Prostate gland (tissue), 2 donors: ENCODE results near the gene TUBAL3.

Source experiments
- POLR2A ChIP-seq: fragments of 450-650 bp; IDR thresholded peaks from one replicate; pipeline ENCODE4 v1.6.1; 2016; ENCODE audit warnings: antibody characterized with exemption, mild to moderate bottlenecking
- POLR2AphosphoS5 ChIP-seq: sonication (generic); formaldehyde crosslinking; IDR thresholded peaks from one replicate; pipeline ENCODE4 v1.6.1; 2017; ENCODE audit warnings: antibody characterized with exemption
- TF ChIP-seq, protein P1 (sequence below), 4 experiments: fragments of 200-600 bp in 2 of 4; fragments of 450-650 bp in 2 of 4; sonication (generic) in 2 of 4; IDR thresholded peaks; 1 replicate in 3 of 4; 2 replicates in 1 of 4; pipeline ENCODE4 v1.5.1; 2016 to 2019; ENCODE audit warnings: antibody characterized with exemption in 4 of 4, mild to moderate bottlenecking in 2 of 4, moderate library complexity in 2 of 4

DNA sequence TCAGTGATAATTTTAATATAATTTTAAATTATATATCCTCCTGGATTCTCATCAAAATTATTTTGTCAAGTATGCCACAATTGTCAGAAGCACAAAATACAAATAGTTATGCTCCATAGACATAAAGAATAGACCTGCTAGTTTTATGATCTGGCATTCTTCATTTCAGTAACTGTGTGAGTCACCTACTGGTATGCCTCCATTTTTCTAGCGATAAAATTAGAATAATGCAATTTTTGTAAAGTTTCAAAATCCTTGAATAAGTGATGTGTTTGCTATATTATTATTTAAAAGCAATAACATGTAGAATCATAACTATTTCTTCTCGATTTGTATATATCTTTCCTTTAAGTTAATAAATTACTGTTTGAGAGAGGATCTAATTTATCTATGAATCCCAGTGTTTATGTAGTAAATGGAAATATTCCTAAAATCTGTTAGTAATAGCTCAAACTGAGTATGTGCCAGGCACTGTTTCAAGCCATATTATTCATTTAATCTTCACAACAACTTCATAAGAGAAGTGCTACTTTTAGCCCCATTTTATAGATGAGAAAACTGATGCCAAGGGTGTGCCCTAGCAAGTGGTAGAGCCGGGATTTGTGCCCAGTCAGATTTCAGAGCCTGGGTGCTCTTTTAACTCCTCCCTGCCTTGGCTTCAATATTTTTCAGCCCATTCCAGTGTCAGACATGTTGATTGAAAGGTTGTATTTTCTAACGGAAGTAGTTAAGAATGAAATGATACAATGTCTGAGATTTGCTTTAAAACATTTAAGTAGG is 46.2 kb upstream of the TUBAL3 start:
- TF ChIP-seq, protein P1, sequence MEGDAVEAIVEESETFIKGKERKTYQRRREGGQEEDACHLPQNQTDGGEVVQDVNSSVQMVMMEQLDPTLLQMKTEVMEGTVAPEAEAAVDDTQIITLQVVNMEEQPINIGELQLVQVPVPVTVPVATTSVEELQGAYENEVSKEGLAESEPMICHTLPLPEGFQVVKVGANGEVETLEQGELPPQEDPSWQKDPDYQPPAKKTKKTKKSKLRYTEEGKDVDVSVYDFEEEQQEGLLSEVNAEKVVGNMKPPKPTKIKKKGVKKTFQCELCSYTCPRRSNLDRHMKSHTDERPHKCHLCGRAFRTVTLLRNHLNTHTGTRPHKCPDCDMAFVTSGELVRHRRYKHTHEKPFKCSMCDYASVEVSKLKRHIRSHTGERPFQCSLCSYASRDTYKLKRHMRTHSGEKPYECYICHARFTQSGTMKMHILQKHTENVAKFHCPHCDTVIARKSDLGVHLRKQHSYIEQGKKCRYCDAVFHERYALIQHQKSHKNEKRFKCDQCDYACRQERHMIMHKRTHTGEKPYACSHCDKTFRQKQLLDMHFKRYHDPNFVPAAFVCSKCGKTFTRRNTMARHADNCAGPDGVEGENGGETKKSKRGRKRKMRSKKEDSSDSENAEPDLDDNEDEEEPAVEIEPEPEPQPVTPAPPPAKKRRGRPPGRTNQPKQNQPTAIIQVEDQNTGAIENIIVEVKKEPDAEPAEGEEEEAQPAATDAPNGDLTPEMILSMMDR (IDR thresholded peaks at IDR 0.05) = no peak
- TF ChIP-seq POLR2A = no peak
- no peak for TF ChIP-seq POLR2AphosphoS5
